Endometrial microvascular endothelial cells (primary cell): ENCODE data around the gene SLC22A7. TPM values are rescaled to one million over a fixed set of nuclear protein-coding genes. Genes with fewer than 3 reads are reported as not detected.

Source experiments
- in situ Hi-C: cut with HindIII; loops from 2 replicates; pipeline ENCODE4 v1.10.0; 2017; ENCODE audit warnings: low sequenced_read_pairs, low pct_unique_long_range_greater_than_20kb; ENCODE audit errors: inconsistent ontology term
- total RNA-seq: library from RNA; depleted of rRNA; stranded (reverse); fragments of >200 nt; gene quantifications from one replicate; pipeline ENCODE4 v1.2.3, GENCODE V29; 2015; ENCODE audit errors: inconsistent ontology term

Gene SLC22A7, protein sequence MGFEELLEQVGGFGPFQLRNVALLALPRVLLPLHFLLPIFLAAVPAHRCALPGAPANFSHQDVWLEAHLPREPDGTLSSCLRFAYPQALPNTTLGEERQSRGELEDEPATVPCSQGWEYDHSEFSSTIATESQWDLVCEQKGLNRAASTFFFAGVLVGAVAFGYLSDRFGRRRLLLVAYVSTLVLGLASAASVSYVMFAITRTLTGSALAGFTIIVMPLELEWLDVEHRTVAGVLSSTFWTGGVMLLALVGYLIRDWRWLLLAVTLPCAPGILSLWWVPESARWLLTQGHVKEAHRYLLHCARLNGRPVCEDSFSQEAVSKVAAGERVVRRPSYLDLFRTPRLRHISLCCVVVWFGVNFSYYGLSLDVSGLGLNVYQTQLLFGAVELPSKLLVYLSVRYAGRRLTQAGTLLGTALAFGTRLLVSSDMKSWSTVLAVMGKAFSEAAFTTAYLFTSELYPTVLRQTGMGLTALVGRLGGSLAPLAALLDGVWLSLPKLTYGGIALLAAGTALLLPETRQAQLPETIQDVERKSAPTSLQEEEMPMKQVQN
- total RNA-seq, result not detected

DNA sequence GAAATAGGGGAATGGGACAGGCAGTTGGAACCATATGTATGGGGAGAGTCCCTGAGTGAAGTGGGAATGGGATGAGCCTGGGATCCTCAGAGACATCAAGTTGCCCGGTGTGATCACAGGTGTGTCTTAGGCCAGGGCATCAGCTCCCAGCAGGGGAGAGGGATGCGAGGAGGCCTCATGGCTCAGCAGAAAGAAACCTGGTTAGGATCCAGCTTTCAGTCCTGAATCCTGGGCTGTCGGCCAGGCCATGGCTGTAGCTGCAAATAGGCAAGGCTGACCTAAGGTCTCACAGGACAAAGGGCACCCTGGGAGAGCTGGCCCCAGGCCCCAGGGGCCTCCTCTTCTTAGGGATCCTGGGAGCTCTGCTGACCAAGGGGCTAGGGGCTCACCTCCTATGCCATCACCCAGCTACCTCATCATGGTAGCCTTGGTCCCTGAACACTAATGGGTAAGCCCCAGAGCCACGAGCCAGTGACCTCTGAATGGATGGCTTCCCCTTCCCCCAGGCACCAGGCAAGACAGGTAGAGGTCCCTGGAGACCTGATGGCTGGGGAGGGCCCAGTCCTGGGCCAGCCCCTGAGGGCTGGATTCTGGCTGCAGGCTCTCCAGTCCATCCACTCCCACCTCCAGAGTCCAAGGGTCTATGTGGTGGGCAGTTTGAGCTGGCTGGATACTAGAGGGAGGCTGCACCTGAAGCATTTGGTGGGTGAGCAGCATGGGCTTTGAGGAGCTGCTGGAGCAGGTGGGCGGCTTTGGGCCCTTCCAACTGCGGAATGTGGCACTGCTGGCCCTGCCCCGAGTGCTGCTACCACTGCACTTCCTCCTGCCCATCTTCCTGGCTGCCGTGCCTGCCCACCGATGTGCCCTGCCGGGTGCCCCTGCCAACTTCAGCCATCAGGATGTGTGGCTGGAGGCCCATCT, at the start of gene SLC22A7:
SLC22A7 (plus strand) TSS at position 617 of the 921 bp plus-strand sequence; CDS start at position 716, 99 bp downstream.
- in situ Hi-C loops, result no loop called here

DNA sequence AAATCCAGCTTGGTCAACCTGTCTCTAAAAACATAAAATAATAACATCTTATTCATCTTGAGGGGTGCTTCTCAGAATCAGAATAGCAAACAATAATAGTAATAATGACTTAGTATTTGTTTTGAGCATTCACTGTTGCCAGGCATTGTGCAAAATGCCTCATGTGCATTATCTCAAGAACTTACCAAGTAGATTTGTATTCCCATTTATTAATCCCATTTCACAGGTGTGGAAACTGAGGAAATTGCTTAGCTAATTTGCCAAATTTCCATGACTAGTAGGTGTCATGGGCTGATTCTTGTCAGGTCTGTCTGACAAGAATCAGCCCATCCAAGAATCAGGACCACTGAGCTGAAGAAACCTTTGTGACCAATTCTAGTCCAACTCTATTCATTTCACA, 49.3 kb upstream of the SLC22A7 start:
- in situ Hi-C loops, result no loop called here

DNA sequence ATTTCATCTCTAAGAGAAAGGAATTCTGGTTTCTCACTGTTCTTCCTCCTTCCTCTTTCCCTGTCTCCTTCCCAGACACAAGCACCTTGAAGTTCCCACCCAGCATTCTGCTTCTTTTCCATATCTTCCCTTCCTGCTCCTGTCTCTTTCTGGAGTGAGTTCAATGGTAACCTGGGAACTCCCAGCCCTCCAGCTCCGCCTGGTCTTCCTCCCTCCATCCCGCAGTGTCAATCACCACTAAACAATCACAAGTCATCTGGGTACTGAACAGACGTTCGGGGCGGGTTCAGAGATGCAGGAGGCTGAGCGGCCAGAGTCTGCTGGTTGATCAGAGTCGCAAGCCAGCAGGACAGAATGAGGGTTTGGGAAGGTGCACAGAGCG, 47.1 kb upstream of the SLC22A7 start:
- in situ Hi-C loops, result no loop called here

DNA sequence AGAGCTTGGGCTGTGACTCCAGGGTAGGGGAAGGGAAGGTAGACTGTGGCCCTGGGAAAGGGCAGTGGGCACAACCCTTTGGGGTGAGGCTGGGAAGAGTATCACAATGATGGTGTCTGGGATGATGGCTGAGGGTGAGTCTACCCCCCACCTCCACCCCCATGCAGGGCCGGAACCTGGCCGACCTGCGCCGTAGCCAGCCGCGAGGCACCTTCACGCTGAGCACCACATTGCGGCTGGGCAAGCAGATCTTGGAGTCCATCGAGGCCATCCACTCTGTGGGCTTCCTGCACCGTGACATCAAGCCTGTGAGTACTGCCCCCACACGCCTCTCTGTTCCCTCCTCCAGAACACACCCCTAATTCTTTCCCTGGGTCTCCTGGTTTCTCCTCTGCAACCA, 44.7 kb upstream of the SLC22A7 start:
- in situ Hi-C loops, result no loop called here

DNA sequence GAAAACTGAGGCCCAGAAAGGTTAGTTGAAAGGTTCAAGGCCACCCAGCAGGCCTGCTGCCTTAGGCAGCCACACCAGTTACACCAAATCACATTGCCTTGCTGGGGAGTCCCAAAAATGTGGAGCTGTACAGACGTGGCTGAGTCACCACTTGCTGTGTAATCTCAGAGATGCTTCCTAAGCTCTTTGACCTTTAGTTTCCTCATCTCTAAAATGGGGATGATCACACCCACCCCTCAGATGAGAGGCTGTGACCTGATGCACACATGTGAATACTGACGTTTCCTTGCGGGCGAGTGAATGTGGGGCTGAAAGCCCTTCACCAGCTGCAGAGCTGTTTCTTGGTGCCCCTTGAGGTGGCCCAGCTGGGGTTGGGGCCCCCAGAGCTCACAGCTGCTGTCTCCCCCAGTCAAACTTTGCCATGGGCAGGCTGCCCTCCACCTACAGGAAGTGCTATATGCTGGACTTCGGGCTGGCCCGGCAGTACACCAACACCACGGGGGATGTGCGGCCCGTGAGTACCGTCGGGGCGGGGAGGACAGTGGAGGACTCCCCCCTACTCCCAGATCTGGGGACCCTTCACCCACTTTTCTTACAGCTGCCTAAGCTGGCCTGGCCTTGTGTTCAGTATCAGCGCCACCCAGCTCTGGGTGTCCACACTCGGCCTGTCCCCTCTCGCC, 43.8 kb upstream of the SLC22A7 start:
- in situ Hi-C loops, result no loop called here

DNA sequence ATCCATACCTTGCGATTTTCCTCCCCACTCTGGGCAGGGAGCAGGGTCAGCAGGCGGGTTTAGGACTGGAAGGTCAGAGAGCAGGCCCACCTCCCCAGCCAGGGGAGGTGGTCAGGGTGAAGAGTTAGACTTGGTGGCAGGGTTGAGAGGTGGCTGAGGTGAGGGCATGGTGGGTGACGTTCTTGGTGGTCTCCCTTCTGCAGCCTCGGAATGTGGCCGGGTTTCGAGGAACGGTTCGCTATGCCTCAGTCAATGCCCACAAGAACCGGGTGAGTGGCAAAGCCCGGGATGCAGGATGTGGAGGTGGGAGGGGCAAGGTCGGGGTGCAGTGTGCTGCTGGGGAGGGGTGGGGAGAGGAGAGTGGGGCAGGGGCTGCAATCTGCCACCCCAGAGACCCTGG, 43.2 kb upstream of the SLC22A7 start:
- in situ Hi-C loops, result no loop called here

DNA sequence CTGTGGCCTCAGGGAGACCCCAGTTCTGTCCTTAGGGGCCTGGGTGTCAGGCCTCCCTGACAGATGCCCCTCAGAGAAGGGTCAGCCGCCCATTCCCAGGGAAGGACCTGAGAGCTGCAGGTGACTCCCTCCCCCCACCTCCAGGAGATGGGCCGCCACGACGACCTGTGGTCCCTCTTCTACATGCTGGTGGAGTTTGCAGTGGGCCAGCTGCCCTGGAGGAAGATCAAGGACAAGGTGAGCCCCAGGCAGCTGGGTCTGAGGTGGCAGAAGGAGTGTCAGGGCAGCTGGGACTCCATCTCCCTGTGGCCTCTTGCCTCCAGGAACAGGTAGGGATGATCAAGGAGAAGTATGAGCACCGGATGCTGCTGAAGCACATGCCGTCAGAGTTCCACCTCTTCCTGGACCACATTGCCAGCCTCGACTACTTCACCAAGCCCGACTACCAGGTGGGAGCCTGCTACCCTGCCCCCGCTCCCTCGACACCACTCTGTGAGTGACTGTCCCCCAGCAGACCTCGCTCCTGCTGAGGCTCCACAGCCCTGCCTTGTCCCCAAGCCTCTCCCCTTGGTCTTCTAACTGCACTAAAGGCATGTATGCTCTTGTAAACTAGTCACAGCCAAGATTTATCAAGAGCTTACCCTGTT, 42.5 kb upstream of the SLC22A7 start:
- in situ Hi-C loops, result no loop called here

DNA sequence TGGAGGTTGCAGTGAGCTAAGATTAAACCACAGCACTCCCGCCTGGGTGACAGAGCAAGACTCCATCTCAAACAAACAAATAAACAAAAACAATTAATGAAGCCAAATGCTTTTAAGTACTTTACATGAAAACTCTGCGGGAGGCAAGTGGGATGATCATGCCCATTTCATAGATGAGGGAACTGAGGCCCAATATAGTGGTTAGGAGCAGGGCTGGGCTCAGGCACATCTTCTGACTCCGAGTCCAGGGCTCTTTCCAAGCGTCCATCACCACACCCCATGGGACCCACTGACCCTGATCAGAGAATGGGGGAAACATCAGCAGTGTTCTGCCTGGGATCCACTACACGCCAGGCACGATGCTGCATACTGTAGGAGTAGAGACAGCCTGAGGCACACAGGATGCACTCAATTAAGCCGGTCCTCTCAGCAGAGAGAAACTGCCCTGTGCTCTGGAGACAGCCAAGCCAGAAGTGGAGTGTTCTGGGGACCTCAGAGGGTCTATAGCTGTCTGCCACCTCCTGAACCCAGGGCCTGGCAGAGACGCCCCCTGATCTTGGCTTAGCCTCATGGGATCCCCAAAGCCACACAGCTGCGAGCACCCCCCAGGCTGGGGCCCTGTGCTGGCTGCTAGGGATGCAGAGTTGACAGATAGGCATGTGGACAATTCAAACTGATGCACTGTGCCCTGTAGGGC, 41.2 kb upstream of the SLC22A7 start:
- in situ Hi-C loops, result no loop called here

DNA sequence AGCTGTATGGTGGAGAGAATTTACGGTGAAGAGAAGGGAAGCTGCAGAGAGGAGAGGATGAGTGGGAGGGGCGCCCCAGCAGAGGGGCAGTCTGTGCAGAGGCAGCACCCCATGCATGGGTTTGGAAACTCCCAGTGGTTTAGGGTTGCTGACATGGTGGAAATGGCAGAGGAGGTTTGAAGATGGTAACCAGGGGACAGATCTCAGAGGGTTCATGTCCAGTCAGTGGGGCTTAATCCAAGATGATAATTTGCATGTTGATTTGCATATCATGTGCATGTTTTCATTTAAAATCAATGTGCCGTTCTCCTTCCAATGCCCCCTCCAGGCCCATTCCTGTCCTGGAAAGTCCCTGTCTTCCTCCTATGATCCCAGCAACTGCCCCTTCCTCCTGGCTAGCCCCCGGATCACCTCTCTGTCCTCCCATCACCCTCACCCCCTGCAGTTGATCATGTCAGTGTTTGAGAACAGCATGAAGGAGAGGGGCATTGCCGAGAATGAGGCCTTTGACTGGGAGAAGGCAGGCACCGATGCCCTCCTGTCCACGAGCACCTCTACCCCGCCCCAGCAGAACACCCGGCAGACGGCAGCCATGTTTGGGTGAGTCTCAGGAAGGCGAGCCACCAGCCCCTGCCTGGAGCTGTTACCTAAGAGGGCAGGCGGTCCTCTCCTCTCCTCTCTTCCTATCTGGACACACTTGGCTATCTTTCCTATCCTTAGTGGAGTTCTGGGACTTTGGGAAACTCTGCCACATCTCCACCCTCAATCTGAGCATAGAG, 40.5 kb upstream of the SLC22A7 start:
- in situ Hi-C loops, result no loop called here

DNA sequence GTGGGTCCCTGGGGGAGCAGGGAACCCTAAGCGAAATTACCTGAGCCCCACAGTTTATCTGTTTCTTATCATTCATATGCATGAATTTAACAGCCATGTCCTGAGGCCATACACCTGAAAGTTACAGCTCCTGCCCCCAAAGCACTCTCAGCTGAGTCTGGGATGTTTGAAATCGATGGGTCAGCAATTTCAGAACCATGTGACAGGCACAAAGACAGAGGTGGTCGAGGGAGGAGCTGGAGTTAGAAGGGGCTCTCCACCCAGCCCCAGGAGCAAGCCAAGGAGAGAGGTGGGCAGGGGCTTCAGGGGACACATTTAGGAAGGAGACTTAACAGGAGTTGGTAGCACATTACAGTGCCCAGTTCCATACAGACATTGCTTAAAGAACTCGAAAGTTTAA, 39.9 kb upstream of the SLC22A7 start:
- in situ Hi-C loops, result no loop called here

DNA sequence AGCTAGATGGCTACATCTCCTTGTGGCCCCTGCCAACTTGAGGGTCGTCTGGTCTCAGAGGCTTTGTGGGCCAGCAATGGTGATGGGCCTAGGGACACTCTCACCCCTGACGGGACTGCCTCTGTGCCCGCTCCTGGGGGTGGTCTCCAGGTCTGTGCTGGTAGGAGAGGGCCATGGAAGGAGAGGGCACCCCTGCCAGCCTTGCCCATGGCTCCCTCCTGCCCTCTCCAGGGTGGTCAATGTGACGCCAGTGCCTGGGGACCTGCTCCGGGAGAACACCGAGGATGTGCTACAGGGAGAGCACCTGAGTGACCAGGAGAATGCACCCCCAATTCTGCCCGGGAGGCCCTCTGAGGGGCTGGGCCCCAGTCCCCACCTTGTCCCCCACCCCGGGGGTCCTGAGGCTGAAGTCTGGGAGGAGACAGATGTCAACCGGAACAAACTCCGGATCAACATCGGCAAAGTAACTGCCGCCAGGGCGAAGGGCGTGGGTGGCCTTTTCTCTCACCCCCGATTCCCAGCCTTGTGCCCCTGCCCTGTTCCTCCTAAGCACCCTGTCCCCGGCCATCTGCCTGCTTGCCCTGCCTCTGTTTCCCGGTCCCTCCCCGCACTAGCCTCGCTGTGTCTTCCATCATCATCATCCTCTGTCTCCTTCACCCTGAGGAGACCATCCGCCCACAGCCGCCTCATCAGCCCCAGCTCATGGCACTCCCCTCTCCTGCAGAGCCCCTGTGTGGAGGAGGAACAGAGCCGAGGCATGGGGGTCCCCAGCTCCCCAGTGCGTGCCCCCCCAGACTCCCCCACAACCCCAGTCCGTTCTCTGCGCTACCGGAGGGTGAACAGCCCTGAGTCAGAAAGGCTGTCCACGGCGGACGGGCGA, 39.0 kb upstream of the SLC22A7 start:
- in situ Hi-C loops, result no loop called here

DNA sequence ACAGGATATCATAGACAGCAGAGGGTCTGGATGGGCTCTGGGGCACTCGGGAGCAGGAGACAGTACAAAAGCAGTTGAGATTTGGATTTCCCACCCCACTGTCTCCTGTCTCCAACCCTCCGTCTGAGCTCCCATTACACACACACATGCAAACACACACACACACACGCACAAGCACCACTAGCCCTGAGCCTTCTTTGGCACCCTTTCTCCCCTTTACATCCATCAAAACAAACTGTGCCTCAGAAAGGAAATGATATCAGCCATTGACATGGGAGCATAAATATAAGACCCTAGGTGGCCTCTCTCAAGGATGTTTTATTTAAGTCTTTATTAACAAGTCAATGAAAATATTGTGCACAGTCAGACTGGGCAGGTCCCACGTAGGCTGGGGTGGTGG, 37.3 kb upstream of the SLC22A7 start:
- in situ Hi-C loops, result no loop called here

DNA sequence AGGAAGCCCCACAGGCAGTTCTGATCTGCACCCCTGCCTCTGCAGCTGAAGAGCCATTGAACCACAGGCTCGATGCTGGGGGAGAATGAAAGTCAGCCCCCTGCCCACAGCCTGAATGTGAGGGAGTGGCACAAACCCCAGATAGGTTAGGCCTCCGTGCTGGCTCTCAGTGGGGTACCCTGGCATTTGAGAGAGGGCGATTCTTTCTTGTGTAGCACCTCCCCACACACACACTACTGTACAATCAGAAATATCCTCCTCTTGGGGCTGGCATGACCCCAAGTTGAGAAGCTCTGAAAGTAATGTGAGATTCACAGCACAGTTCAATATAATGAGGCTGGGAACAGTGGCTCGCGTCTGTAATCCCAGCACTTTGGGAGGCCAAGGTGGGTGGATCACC, 36.9 kb upstream of the SLC22A7 start:
- in situ Hi-C loops, result no loop called here

DNA sequence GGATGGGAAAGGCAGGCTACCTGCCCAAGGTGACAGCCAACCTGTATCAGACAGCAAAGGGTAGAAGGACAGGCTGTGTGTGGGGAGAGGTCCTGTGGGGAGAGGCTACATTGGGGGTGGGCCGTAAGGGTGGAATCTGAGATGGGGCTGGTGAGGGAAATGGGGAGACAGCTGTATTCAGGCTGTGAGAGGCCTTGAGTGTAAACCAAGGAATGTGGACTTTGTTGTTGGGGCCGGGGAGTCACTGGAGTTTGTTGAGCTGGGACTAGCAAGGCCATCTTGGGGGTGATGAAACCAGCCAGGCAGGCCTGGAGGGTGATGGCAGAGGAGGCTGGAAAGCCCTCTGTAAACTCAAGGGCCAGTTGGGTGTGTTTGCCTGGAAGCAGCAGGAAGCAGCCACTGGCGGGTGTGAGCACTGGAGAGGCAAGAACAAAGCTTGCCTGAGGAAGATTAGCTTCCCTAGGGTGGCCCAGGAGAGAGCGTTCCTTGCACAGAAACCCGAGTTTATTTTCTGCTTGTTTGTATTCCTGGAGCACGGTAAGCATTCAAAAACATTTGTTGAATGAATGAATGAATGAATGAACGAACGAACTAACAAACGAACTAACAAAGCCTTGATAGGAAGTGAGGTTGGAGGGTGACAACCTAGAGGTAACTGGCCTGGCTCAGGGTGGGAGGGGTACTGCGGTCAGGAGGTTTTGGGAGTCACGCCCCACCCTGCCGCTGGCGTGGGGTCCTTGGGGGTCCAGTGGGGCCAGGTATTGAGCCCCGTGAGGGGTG, 35.9 kb upstream of the SLC22A7 start:
- in situ Hi-C loops, result no loop called here

DNA sequence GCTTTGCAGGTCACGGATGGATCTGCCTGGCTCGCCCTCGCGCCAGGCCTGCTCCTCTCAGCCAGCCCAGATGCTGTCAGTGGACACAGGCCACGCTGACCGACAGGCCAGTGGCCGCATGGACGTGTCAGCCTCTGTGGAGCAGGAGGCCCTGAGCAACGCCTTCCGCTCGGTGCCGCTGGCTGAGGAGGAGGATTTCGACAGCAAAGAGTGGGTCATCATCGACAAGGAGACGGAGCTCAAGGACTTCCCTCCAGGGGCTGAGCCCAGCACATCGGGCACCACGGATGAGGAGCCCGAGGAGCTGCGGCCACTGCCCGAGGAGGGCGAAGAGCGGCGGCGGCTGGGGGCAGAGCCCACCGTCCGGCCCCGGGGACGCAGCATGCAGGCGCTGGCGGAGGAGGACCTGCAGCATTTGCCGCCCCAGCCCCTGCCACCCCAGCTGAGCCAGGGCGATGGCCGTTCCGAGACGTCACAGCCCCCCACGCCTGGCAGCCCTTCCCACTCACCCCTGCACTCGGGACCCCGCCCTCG, 35.2 kb upstream of the SLC22A7 start:
- in situ Hi-C loops, result no loop called here
